Tibial nerve (tissue), 4 donors: ENCODE measurements around the gene C16orf74. TPM values are rescaled to one million over a fixed set of nuclear protein-coding genes. Genes with fewer than 3 reads are reported as not detected.

ENCODE experiments used
- DNase-seq, 2 donors: peaks; one replicate each; pipeline ENCODE4 v3.0.0-alpha.2; 2019; ENCODE audit warnings: low spot score in 2 of 2
- H3K27ac ChIP-seq, 4 donors: fragments of 200-600 bp; sonication (generic) in 3 of 4; one replicate each; pipeline ENCODE4 v1.5.1; 2017 to 2019; ENCODE audit warnings: mild to moderate bottlenecking in 1 of 4
- H3K27me3 ChIP-seq, 2 donors: fragments of 200-600 bp; sonication (generic) in 1 of 2; one replicate each; pipeline versions ENCODE4 v1.5.1 to v1.6.0; 2017 to 2019
- H3K36me3 ChIP-seq, 3 donors: fragments of 200-600 bp; sonication (generic); one replicate each; pipeline ENCODE4 v1.5.1; 2018 to 2019
- H3K4me1 ChIP-seq, 4 donors: fragments of 200-600 bp; sonication (generic) in 3 of 4; one replicate each; pipeline ENCODE4 v1.5.1; 2017 to 2019
- H3K4me3 ChIP-seq, 4 donors: fragments of 200-600 bp; sonication (generic) in 3 of 4; one replicate each; pipeline ENCODE4 v1.5.1; 2017 to 2019; ENCODE audit warnings: mild to moderate bottlenecking in 1 of 4, moderate library complexity in 1 of 4
- H3K9me3 ChIP-seq, 4 donors: fragments of 200-600 bp; sonication (generic) in 3 of 4; one replicate each; pipeline ENCODE4 v1.5.1; 2017 to 2019
- EP300 ChIP-seq, 2 donors: sonication (generic); formaldehyde crosslinking; IDR thresholded peaks; one replicate each; pipeline ENCODE4 v1.6.1; 2017; ENCODE audit warnings: antibody characterized with exemption in 2 of 2, mild to moderate bottlenecking in 1 of 2
- POLR2A ChIP-seq, 2 donors: fragments of 450-650 bp; IDR thresholded peaks; one replicate each; pipeline ENCODE4 v1.6.1; 2017; ENCODE audit warnings: antibody characterized with exemption in 2 of 2, mild to moderate bottlenecking in 2 of 2, moderate library complexity in 2 of 2
- WGBS, 2 donors: methylation state at CpG; one replicate each; pipeline ENCODE4 v1.1.5; 2018; 5-methylcytosine and 5-hydroxymethylcytosine counted together
- total RNA-seq, 4 donors: library from RNA; depleted of rRNA; stranded (reverse); fragments of >200 nt; gene quantifications; one replicate each; pipeline ENCODE4 v1.1.0, GENCODE V29; 2016
- TF ChIP-seq, protein P1 (sequence below), 5 experiments: fragments of 200-600 bp in 3 of 5; fragments of 450-650 bp in 2 of 5; sonication (generic) in 3 of 5; IDR thresholded peaks; one replicate each; pipeline ENCODE4 v1.5.1; 2016 to 2019; ENCODE audit warnings: antibody characterized with exemption in 5 of 5, mild to moderate bottlenecking in 3 of 5, moderate library complexity in 2 of 5

The C16orf74 gene
- total RNA-seq, 4 donors from 2014 or later = 1.5 to 2.5 TPM; not detected in 2

GRCh38 chr16:85768199-85768598 lies 17.3 kb upstream of the C16orf74 start:
- Histone ChIP-seq H3K36me3 (peaks cover 0 to 36% (median 0%) of the 10 kb centered on the region in 3 donors), H3K27me3 (no peaks in the 10 kb centered on the region), H3K4me1 (no peaks in the 10 kb centered on the region), H3K9me3 (no peaks in the 10 kb centered on the region), H3K4me3 (no peak overlapping the region), H3K27ac (no peak overlapping the region)
- DNase-seq = no peak
- TF ChIP-seq, protein P1, sequence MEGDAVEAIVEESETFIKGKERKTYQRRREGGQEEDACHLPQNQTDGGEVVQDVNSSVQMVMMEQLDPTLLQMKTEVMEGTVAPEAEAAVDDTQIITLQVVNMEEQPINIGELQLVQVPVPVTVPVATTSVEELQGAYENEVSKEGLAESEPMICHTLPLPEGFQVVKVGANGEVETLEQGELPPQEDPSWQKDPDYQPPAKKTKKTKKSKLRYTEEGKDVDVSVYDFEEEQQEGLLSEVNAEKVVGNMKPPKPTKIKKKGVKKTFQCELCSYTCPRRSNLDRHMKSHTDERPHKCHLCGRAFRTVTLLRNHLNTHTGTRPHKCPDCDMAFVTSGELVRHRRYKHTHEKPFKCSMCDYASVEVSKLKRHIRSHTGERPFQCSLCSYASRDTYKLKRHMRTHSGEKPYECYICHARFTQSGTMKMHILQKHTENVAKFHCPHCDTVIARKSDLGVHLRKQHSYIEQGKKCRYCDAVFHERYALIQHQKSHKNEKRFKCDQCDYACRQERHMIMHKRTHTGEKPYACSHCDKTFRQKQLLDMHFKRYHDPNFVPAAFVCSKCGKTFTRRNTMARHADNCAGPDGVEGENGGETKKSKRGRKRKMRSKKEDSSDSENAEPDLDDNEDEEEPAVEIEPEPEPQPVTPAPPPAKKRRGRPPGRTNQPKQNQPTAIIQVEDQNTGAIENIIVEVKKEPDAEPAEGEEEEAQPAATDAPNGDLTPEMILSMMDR (IDR thresholded peaks at IDR 0.05) = no peak
- TF ChIP-seq POLR2A (IDR thresholded peaks at IDR 0.05) (no peak), EP300 (IDR thresholded peaks at IDR 0.05) (no peak)
- WGBS, 2 donors = 20 to 63% methylated on average over 1 to 2 of the region's 2 CpGs

DNA sequence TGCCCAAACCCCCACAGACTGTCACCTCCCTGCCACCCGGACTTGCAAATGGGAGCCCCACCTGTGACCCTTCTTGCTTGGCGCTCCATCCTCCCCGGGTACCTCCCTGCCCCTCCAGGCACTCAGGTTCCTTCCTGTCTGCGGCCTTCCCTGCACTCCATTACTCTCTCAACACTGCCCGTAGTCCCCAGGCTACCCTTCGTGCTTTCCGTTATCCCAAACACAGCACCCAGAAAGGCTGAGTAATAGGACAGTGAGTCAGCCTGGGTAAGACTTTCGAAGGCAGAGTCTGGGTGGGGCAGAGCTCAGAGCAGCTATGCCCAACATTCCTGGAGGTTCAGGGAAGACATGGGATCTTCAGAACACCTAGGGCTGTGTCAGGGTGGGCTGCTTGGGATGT lies 16.6 kb upstream of the C16orf74 start:
- no peak overlapping the region for H3K4me3 ChIP-seq
- no peaks in the 10 kb centered on the region for H3K4me1 ChIP-seq
- DNase-seq = no peak
- no peaks in the 10 kb centered on the region for H3K9me3 ChIP-seq
- H3K36me3 ChIP-seq = peaks cover 0 to 30% (median 0%) of the 10 kb centered on the region in 3 donors
- 66 to 70% methylated on average over 8 of the region's 8 CpGs for WGBS, 2 donors
- peaks cover 0 to 3% of the 10 kb centered on the region in 2 donors for H3K27me3 ChIP-seq
- no peak overlapping the region for H3K27ac ChIP-seq
- TF ChIP-seq EP300 (IDR thresholded peaks at IDR 0.05) (no peak), POLR2A (IDR thresholded peaks at IDR 0.05) (no peak)
- TF ChIP-seq, protein P1 (IDR thresholded peaks at IDR 0.05) = no peak

GRCh38 chr16:85765767-85766166 lies 14.9 kb upstream of the C16orf74 start:
- 66 to 68% methylated on average over 8 of the region's 8 CpGs for WGBS, 2 donors
- H3K4me3 ChIP-seq = no peak overlapping the region
- H3K9me3 ChIP-seq = no peaks in the 10 kb centered on the region
- no peak for DNase-seq
- H3K4me1 ChIP-seq = no peaks in the 10 kb centered on the region
- no peak overlapping the region for H3K27ac ChIP-seq
- peaks cover 0 to 7% of the 10 kb centered on the region in 2 donors for H3K27me3 ChIP-seq
- TF ChIP-seq POLR2A (IDR thresholded peaks at IDR 0.05) (no peak), EP300 (IDR thresholded peaks at IDR 0.05) (no peak)
- TF ChIP-seq, protein P1 (IDR thresholded peaks at IDR 0.05) = no peak
- H3K36me3 ChIP-seq = peaks cover 0 to 13% (median 0%) of the 10 kb centered on the region in 3 donors

DNA sequence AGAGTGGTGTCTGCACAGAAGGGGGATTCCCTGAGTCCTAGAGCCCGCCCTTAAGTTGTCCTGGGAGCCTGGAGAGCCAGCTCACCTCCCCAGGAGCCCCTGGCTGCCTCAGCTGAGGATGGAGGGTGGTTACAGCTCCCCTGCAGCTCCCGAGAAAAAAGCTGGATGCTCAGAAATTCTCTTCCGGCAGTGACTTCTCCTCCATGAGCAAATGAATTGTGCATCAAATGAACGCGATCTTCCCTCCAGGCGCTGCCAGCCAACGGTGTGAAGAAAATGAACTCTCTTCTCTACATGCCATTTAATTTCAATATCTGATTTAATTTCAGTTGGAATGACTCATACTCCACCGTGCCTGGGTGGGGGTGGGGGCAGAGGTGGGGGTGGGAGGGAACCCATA lies 14.3 kb upstream of the C16orf74 start:
- TF ChIP-seq EP300 (IDR thresholded peaks at IDR 0.05) (no peak), POLR2A (IDR thresholded peaks at IDR 0.05) (no peak)
- TF ChIP-seq, protein P1 (IDR thresholded peaks at IDR 0.05) = no peak
- no peak overlapping the region for H3K27ac ChIP-seq
- DNase-seq = no peak
- H3K4me3 ChIP-seq = no peak overlapping the region
- no peaks in the 10 kb centered on the region for H3K9me3 ChIP-seq
- peaks cover 0 to 13% of the 10 kb centered on the region in 2 donors for H3K27me3 ChIP-seq
- H3K4me1 ChIP-seq = no peaks in the 10 kb centered on the region
- peaks cover 0 to 8% (median 0%) of the 10 kb centered on the region in 3 donors for H3K36me3 ChIP-seq
- 32 to 51% methylated on average over 7 to 8 of the region's 8 CpGs for WGBS, 2 donors

DNA sequence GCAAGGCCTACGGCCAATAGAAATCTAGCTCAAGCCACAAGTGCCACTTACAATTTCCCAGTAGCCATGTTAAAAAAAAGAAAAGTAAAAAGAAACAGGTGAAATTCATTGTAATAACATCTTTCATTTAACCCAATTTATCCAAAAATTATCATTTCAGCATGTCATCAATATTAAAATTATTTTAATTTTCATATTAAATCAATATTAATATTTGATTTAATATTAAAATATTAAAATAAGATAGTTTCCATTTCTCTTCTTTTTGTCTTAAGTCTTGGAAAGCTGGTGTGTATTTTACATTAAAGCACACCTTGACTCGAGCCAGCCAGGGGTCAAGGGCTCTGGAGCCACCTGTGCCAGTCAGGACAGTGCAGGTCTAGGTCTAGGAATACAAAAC lies 12.7 kb upstream of the C16orf74 start:
- TF ChIP-seq POLR2A (IDR thresholded peaks at IDR 0.05) = no peak
- no peak for TF ChIP-seq EP300 (IDR thresholded peaks at IDR 0.05)
- TF ChIP-seq, protein P1 (IDR thresholded peaks at IDR 0.05) = no peak
- Histone ChIP-seq H3K27me3 (peaks cover 0 to 26% of the 10 kb centered on the region in 2 donors), H3K27ac (no peak overlapping the region), H3K4me1 (no peaks in the 10 kb centered on the region), H3K4me3 (no peak overlapping the region), H3K36me3 (no peaks in the 10 kb centered on the region), H3K9me3 (no peaks in the 10 kb centered on the region)
- 71 to 89% methylated on average over 2 of the region's 2 CpGs for WGBS, 2 donors
- no peak for DNase-seq
